Inflammatory macrophage (primary cell): ENCODE measurements around the gene LTBP3.

Source experiments
- DNase-seq, 2 donors: peaks; one replicate each; pipeline ENCODE4 v3.0.0-alpha.2; 2020 to 2022

Gene LTBP3

GRCh38 chr11:65505466-65506289 is 52.5 kb downstream of the LTBP3 start:
- peak in 1 of 2 donors; percentile 31 for DNase-seq

- DNase-seq: peak; percentile 26 to 29
Observed at GRCh38 chr11:65504674-65505465, 53.3 kb downstream of the LTBP3 start.

GRCh38 chr11:65503949-65504673 is 54.0 kb downstream of the LTBP3 start:
- peak; percentile 38 to 49 for DNase-seq

- DNase-seq: no peak
Observed at GRCh38 chr11:65503368-65503948, 54.7 kb downstream of the LTBP3 start.

- DNase-seq: peak; percentile 46 to 66
Observed at GRCh38 chr11:65502555-65503367, 55.4 kb downstream of the LTBP3 start.

- DNase-seq: peak in 1 of 2 donors; percentile 50
Observed at GRCh38 chr11:65502274-65502554, 55.9 kb downstream of the LTBP3 start.

- peak; percentile 36 to 54 for DNase-seq
Observed at GRCh38 chr11:65501472-65502273, 56.5 kb downstream of the LTBP3 start.

GRCh38 chr11:65501186-65501471 is 57.0 kb downstream of the LTBP3 start:
- DNase-seq: peak in 1 of 2 donors; percentile 29

GRCh38 chr11:65500387-65501185 is 57.6 kb downstream of the LTBP3 start:
- DNase-seq: peak; percentile 56 to 67

GRCh38 chr11:65499713-65500386 is 58.3 kb downstream of the LTBP3 start:
- DNase-seq: peak in 1 of 2 donors; percentile 64

GRCh38 chr11:65498977-65499712 is 59.0 kb downstream of the LTBP3 start, which contains the start of gene MALAT1:
MALAT1 (plus strand) TSS chr11:65499045.
- DNase-seq: peak; percentile 95 to 96

GRCh38 chr11:65498727-65498976 is 59.5 kb downstream of the LTBP3 start:
- DNase-seq: no peak

- peak; percentile 79 to 81 for DNase-seq
Observed at GRCh38 chr11:65498042-65498726, 60.0 kb downstream of the LTBP3 start.

- peak; percentile 99 to 100 for DNase-seq
Observed at GRCh38 chr11:65497141-65498041, 60.8 kb downstream of the LTBP3 start.

GRCh38 chr11:65496304-65497140 is 61.6 kb downstream of the LTBP3 start:
- no peak for DNase-seq

- DNase-seq: peak in 1 of 2 donors; percentile 34
Observed at GRCh38 chr11:65493367-65494176, 64.6 kb downstream of the LTBP3 start.
